HUDEP-2 (cell line): ENCODE measurements around the gene TAS2R5.
"Not testable (repeated sequence)": the region's sequence is repeated elsewhere in the genome, so short reads cannot be mapped to it uniquely, and the experiment has no call there.

ENCODE experiments used
- DNase-seq, 76 experiments: peaks; one replicate each; lab custom pipeline; 2025; ENCODE audit not compliant: unreplicated experiment in 76 of 76; lab: John Stamatoyannopoulos, UW

TAS2R5 gene

GRCh38 chr7:141789917-141790316, at the start of gene TAS2R5:
TAS2R5 (plus strand) TSS chr7:141790217; CDS start chr7:141790362, 145 bp downstream.
- no peak for DNase-seq

DNA sequence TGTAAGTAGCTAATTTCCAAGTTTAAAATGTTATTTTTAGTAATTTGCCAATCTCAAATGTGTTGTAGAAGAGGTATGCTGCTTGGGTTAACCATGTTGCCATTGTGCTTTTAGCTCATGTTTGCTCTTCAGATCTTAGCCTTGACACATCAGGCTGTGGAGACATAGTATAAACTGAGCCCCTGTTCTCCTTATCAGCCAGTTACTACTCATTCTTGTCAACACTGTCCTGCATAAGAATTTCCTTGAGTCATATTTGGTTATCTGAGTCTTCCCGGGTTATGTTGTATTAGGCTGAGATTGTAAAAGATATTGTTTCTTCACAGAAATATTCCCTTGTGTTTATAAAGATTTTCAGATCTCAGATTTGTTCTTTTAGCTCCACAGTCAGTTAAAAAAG, 47.8 kb upstream of the TAS2R5 start:
- DNase-seq, result no peak

GRCh38 chr7:141744131-141744530, 45.9 kb upstream of the TAS2R5 start:
- DNase-seq, result no peak

DNA sequence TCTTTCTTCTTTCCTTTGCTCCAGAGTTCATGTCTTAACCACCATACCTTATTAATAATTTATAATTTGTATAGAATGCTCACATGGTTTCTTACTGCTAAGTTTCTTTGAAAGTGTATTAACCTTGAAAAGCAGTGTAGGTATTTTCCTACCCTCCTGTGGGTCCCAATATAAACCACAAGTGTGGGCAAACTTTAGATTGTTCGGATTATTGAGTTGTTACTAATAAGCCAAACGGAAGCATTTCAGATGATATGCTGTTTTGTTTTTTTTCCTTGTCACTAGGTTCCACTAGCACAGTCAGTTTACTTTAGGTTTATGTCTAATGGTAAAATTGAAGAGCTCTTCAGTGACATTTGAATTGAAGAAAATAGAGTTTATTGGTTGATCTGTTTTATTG, 41.6 kb upstream of the TAS2R5 start:
- no peak for DNase-seq

DNA sequence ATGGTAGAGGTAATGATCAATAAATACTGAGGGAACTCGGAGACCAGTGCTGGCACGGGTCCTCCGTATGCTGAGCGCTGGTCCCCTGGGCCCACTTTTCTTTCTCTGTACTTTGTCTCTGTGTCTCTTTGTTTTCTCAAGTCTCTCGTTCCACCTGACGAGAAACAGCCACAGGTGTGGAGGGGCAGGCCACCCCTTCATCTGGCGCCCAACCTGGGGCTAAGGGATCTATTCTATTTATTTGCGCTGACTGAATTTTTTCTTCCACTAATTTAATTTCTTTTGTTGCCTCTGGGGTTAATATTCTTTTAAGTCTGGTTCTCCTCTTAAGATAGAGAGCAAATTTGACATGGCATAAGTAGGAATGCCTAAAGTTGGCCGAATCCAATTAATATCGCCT, 38.1 kb upstream of the TAS2R5 start:
- peak in 3 of 76 experiments; percentile 0 to 9 (median 5) for DNase-seq

GRCh38 chr7:141752634-141753033, 37.4 kb upstream of the TAS2R5 start:
- peak in 3 of 76 experiments; percentile 4 to 33 (median 9) for DNase-seq

- peak in 19 of 76 experiments; percentile 5 to 46 (median 19) for DNase-seq
Measured at GRCh38 chr7:141754939-141755338, 35.1 kb upstream of the TAS2R5 start.

GRCh38 chr7:141763797-141764196, 26.2 kb upstream of the TAS2R5 start, which contains the start of gene TAS2R3:
TAS2R3 (plus strand) TSS chr7:141764097; CDS start chr7:141764159, 62 bp downstream.
- no peak for DNase-seq

GRCh38 chr7:141770083-141770583, 19.9 kb upstream of the TAS2R5 start:
- not testable (repeated sequence) for DNase-seq

GRCh38 chr7:141776374-141776773, 13.6 kb upstream of the TAS2R5 start, which contains the start of gene TAS2R4:
TAS2R4 (plus strand) TSS chr7:141776674; CDS start chr7:141778489, 1,815 bp downstream.
- no peak for DNase-seq

DNA sequence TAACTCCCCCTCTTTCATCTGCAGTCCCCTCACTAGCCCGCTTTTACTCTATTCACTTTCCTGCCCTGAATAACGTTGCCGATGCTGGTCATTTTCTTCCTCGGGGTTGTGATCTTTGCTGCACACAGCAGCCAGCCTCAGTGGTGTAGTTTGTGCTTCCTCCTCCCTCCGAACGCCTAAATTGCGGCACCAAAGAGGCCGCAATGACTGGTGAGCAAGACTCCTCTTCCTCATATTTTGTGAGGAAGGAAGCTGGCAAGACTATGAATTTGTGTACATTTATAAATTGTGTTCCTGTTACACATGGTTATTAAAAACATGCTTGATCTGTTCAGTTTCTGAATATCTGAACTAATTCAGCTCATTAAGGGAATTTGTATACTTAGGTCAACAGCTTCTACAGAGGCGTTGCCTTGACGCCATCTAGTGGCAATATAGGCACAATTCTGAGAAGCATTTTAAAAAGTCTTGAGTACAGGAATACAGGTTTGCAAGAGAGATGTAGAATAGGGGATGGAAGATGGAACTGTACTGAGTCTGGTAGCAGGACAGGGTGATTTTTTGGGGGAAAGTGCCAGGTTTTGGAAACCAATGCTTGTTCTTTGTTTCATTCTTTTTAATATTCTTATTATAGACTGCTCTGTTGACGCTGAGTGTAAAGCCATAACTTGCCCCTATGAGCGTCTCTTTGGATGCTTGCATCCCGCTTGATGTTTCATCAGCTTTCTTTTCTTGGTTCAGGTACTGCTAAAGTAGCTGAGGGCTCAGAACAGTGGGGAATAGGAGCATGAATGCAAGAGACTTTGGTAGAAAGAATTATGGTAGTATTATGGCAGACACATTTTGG, 4.1 kb upstream of the TAS2R5 start:
- peak in 22 of 76 experiments; percentile 1 to 55 (median 12) for DNase-seq

- DNase-seq, result no peak
Measured at GRCh38 chr7:141788296-141788695, 1.7 kb upstream of the TAS2R5 start.

- no peak for DNase-seq
Measured at GRCh38 chr7:141792526-141792925, 2.5 kb downstream of the TAS2R5 start.

DNA sequence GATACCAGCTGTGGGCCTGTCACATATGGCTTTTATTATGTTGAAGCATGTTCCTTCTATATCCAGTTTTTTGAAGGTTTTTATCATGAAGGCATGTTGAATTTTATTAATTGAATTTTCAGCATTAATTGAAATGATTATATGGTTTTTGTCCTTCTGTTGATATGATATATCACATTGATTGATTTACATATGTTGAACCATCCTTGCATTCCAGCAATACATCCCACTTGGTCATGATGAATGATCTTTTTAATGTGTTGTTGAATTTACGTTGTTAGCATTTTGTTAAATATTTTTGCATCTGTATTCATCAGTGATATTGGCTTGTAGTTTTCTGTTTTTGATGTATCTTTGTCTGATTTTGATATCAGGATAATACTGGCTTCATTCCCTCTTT, 30.1 kb downstream of the TAS2R5 start:
- DNase-seq, result no peak

GRCh38 chr7:141822432-141822831, 32.4 kb downstream of the TAS2R5 start:
- DNase-seq, result not testable (repeated sequence)

- DNase-seq, result no peak
Measured at GRCh38 chr7:141837683-141838082, 47.7 kb downstream of the TAS2R5 start.

DNA sequence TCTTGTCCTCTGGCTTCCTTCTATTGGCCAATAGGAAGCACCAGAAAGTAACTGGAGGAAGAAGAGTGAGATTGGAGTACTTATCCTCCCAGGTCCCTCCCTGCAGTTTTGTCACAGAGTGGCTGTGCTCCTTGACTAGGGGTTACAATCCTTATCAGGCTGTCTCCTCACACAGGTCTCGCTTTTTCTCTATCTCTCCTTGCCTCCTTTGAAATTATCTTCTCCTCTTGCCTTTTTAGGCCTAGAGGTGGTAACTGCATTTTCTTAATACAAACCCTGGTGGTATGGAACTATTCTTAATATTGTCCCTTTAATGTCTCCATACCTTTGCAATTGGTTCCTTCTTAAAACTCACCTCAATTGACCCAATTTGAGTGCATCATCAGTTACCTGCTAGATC, 48.6 kb downstream of the TAS2R5 start:
- DNase-seq, result peak in 43 of 76 experiments; percentile 2 to 78 (median 33)

DNA sequence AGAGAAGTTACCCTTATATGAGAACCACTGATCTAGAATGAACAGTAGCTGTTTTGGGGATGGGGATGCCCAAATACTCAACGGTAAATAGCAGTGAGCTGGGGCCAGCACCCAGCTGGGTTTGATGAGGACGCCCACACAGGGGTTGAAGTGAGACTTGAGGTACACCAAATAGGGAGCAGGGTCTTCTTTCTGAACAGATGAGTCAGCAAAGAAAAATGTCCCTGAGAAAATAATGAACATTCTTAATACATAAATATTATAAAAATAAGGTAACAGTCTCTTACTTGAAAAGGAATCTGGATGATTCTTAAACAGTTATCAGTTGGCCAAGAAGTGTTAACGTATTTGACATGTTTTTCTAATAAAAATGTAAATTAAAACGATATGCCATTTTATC, 49.2 kb downstream of the TAS2R5 start:
- no peak for DNase-seq

GRCh38 chr7:141840708-141841107, 50.7 kb downstream of the TAS2R5 start:
- DNase-seq, result no peak
